Spleen (tissue), 11 donors: Measurements from ENCODE around the gene PITRM1. TPM values are rescaled to one million over a fixed set of nuclear protein-coding genes. Genes with fewer than 3 reads are reported as not detected.

Experiments
- DNase-seq: peaks from one replicate; pipeline ENCODE4 v3.0.0-alpha.2; 2020
- H3K27ac ChIP-seq, 8 donors: fragments of 200-600 bp; sonication (generic) in 7 of 8; 1 replicate in 4 of 8; 2 replicates in 4 of 8; pipeline versions ENCODE4 v1.5.0 to v1.8.0; 2016 to 2021; ENCODE audit warnings: inconsistent platforms in 4 of 8, mild to moderate bottlenecking in 4 of 8, moderate library complexity in 1 of 8
- H3K27me3 ChIP-seq, 7 donors: fragments of 200-600 bp; sonication (generic) in 6 of 7; replicated peaks in 1 of 7; 1 replicate in 4 of 7; 2 replicates in 3 of 7; pipeline versions ENCODE4 v1.5.0 to v1.8.0; 2016 to 2021; ENCODE audit warnings: inconsistent platforms in 3 of 7, mild to moderate bottlenecking in 1 of 7
- H3K36me3 ChIP-seq, 6 donors: fragments of 200-600 bp; sonication (generic) in 5 of 6; 1 replicate in 4 of 6; 2 replicates in 2 of 6; pipeline versions ENCODE4 v1.5.0 to v1.8.0; 2016 to 2021; ENCODE audit warnings: inconsistent platforms in 2 of 6
- H3K4me1 ChIP-seq, 6 donors: fragments of 200-600 bp; sonication (generic) in 5 of 6; 1 replicate in 3 of 6; 2 replicates in 3 of 6; pipeline versions ENCODE4 v1.5.0 to v1.8.0; 2016 to 2021; ENCODE audit warnings: inconsistent platforms in 3 of 6
- H3K4me3 ChIP-seq, 8 donors: fragments of 200-600 bp; sonication (generic) in 7 of 8; 1 replicate in 4 of 8; 2 replicates in 4 of 8; pipeline versions ENCODE4 v1.5.0 to v1.8.0; 2016 to 2021; ENCODE audit warnings: inconsistent platforms in 4 of 8, mild to moderate bottlenecking in 4 of 8, moderate library complexity in 2 of 8
- H3K9me3 ChIP-seq, 8 donors: fragments of 200-600 bp; sonication (generic) in 7 of 8; 1 replicate in 4 of 8; 2 replicates in 4 of 8; pipeline versions ENCODE4 v1.5.0 to v1.8.0; 2016 to 2021; ENCODE audit warnings: inconsistent platforms in 4 of 8
- CTCF ChIP-seq, 11 experiments: fragments of 200-600 bp in 7 of 11; fragments of 450-650 bp in 4 of 11; sonication (generic) in 4 of 11; IDR thresholded peaks in 8 of 11; conservative IDR thresholded peaks in 3 of 11; 1 replicate in 7 of 11; 2 replicates in 4 of 11; pipeline versions ENCODE4 v1.4.0 to v1.8.0; 2016 to 2021; ENCODE audit warnings: antibody characterized with exemption in 11 of 11, inconsistent platforms in 4 of 11, mild to moderate bottlenecking in 1 of 11
- POLR2A ChIP-seq, 3 donors: fragments of 450-650 bp; IDR thresholded peaks; one replicate each; pipeline ENCODE4 v1.5.1; 2017; ENCODE audit warnings: antibody characterized with exemption in 3 of 3, mild to moderate bottlenecking in 1 of 3
- POLR2AphosphoS5 ChIP-seq, 3 donors: sonication (generic); formaldehyde crosslinking; IDR thresholded peaks; one replicate each; pipeline ENCODE4 v1.5.1; 2017; ENCODE audit warnings: antibody characterized with exemption in 3 of 3
- WGBS, 5 donors: extraction: QIAGEN DNeasy Blood & Tissue Kit in 3 of 5; methylation state at CpG; one replicate each; pipeline versions ENCODE4 v1.1.5 to v1.1.7; 2013 to 2018; 5-methylcytosine and 5-hydroxymethylcytosine counted together
- intact Hi-C: fragments of 100-400 bp; cut with DNase I; formaldehyde crosslinking; loops from one replicate; pipeline ENCODE4 v1.15.0; 2023; ENCODE audit warnings: low total_unique reads
- polyA plus RNA-seq, 3 donors: library from polyadenylated mRNA; stranded (reverse); fragments of 200-250 nt; gene quantifications; one replicate each; pipeline ENCODE4 v1.2.1, GENCODE V29; 2013
- total RNA-seq, 7 donors: library from RNA; depleted of rRNA in 3 of 7; stranded (reverse); fragments of >200 nt in 3 of 7; fragmentation: NEBNext Ultra II Directional in 4 of 7; extraction: Animal tissue kit (Norgen Biotek cat#: 25700) in 4 of 7; gene quantifications; one replicate each; pipeline versions ENCODE4 v1.1.0 to v1.2.1, GENCODE V29; 2016 to 2021
- donor health status: healthy with polysubstance abuse.
- donor health status: DM: no; HTN: no; CAD: no; lungs with moderate emphysema.
- donor health status: DM: no; HTN: no; CAD: no.
- donor health status: Bipolar disorder and iron deficiency.
- donor health status: healthy.
- donor health status: DM: no; HTN: no; CAD: no.
- donor health status: DM: yes; HTN: yes; CAD: no.

Gene PITRM1
- total and polyA plus RNA-seq, 10 donors = 38.5 to 63.2 (median 52.0) TPM

DNA sequence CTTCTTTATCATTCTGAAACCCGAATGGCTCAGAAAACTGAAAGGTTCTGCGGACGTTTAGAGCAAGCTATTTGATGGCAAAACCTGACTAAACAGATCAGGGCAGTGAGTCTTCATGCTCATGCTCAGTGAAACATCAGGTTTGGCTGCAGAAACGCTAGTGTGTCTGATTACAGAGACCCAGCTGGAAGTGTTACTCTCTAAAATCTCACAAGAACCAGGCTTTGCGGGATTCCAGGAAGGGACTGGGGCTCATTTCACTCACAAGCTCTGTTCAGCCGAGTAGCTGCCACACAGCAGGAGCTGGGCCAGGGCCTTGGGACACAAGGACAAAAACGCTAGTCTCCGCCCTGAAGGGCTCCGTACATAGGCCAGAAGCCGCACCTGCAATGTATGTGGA lies 2.9 kb downstream of the PITRM1 start:
- no peak overlapping the region for H3K4me3 ChIP-seq
- peaks cover 5 to 33% (median 21%) of the 10 kb centered on the region in 6 donors for H3K4me1 ChIP-seq
- 83 to 94% (median 90%) methylated on average over 10 of the region's 10 CpGs for WGBS, 5 donors
- peak; percentile 72 for DNase-seq
- intact Hi-C loops = no loop called here
- H3K27ac ChIP-seq = no peak overlapping the region
- no peaks in the 10 kb centered on the region for H3K9me3 ChIP-seq
- TF ChIP-seq POLR2A (IDR thresholded peaks at IDR 0.05) (no peak), POLR2AphosphoS5 (IDR thresholded peaks at IDR 0.05) (no peak), CTCF (IDR thresholded peaks at IDR 0.05 in 8 of 11, conservative IDR thresholded peaks at IDR 0.05 in 3 of 11) (no peak)
- peaks cover 0 to 58% (median 50%) of the 10 kb centered on the region in 6 donors for H3K36me3 ChIP-seq
- no peaks in the 10 kb centered on the region for H3K27me3 ChIP-seq

- Histone ChIP-seq H3K36me3 (peaks cover 0 to 62% (median 54%) of the 10 kb centered on the region in 6 donors), H3K4me3 (no peak overlapping the region)
These were observed 3.3 kb downstream of the PITRM1 start for GRCh38 chr10:3169271-3169670.

DNA sequence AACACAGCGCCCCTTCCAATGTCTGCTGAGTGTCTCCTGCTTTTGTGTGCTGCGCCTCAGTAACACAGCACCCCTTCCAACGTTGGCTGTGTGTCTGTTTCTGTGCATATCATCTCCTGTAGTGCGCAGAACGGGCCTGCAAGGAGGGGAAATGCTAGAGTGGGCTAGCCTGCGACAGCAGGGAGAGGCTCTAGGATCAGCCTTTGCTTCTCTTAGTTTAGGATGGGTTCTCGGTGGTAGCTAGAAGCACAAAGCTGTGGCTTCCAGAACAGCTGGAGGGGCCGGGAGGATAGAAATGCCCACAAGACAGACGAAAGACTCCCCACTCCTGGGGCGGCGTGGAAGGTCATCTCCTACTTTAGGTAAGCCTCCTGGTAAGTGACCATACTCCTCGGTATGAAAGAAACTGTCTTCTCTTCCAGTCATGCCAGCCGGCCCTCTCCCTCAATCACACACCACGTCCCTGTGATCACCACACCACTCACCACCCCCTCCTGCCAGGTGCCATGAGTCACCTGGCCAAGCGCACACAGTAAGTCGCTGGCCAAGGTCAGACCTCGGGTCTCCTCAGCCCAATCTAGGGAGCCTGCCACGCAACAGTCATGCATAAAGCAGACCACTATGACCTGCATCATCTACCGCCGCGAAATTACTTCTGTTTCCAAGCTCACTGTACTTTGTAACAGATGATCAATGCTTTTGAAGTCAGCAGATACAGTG lies 4.8 kb downstream of the PITRM1 start:
- WGBS, 5 donors = 90 to 97% (median 94%) methylated on average over 19 to 21 of the region's 21 CpGs
- H3K4me3 ChIP-seq = no peak overlapping the region
- H3K27ac ChIP-seq = no peak overlapping the region
- H3K27me3 ChIP-seq = no peaks in the 10 kb centered on the region
- DNase-seq = no peak
- no peak for TF ChIP-seq CTCF (IDR thresholded peaks at IDR 0.05 in 8 of 11, conservative IDR thresholded peaks at IDR 0.05 in 3 of 11)
- peaks cover 5 to 77% (median 69%) of the 10 kb centered on the region in 6 donors for H3K36me3 ChIP-seq
- H3K4me1 ChIP-seq = peaks cover 5 to 22% (median 12%) of the 10 kb centered on the region in 6 donors
- intact Hi-C loops = no loop called here
- no peaks in the 10 kb centered on the region for H3K9me3 ChIP-seq

More at GRCh38 chr10:3169271-3169670, 3.3 kb downstream of the PITRM1 start:
- Histone ChIP-seq H3K27ac (no peak overlapping the region), H3K4me1 (peaks cover 5 to 33% (median 21%) of the 10 kb centered on the region in 6 donors), H3K27me3 (no peaks in the 10 kb centered on the region), H3K9me3 (no peaks in the 10 kb centered on the region)
- intact Hi-C loops = no loop called here
- TF ChIP-seq POLR2AphosphoS5 (IDR thresholded peaks at IDR 0.05) (no peak), POLR2A (IDR thresholded peaks at IDR 0.05) (no peak), CTCF (IDR thresholded peaks at IDR 0.05 in 8 of 11, conservative IDR thresholded peaks at IDR 0.05 in 3 of 11) (no peak)
- DNase-seq = no peak
- WGBS, 5 donors = 90 to 95% (median 94%) methylated on average over 10 of the region's 10 CpGs

DNA sequence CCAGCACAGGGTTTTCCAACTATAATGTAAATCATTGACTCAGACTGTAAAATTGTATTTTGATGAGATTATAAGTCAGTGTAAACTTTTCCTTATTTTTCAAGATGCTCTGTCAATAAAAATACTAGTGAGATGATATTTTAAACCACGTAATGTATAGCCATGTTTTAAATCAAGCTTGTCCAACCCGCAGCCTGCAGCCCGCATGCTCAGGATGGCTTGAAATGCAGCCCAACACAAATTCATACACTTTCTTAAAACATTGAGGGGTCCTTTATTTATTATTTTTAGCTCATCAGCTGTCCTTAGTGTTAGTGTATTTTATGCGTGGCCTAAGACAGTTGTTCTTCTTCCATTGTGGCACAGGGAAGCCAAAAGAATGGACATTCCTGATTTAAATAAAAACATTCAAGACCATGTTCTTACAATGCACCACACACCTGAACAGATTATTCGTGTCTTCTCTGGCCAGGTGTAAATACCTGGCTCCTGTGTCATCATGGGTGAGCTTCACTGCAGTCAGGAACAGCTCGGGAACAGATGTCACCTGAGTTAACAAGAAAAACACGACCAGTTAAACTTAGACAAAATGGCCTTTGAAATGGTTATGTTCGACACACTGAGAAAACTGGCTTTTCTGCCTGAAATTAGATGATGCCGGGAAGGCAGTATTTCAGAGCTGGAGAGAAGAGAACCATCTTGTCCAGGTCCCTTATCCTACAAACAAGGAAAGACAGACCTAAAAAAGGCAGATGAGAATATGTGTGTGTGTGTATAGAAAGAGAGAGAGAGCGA lies 5.9 kb downstream of the PITRM1 start:
- peaks cover 5 to 88% (median 79%) of the 10 kb centered on the region in 6 donors for H3K36me3 ChIP-seq
- H3K9me3 ChIP-seq = no peaks in the 10 kb centered on the region
- no peak overlapping the region for H3K4me3 ChIP-seq
- H3K27ac ChIP-seq = no peak overlapping the region
- peaks cover 5 to 16% (median 8%) of the 10 kb centered on the region in 6 donors for H3K4me1 ChIP-seq
- intact Hi-C loops = no loop called here
- no peak for TF ChIP-seq CTCF (IDR thresholded peaks at IDR 0.05 in 8 of 11, conservative IDR thresholded peaks at IDR 0.05 in 3 of 11)
- TF ChIP-seq POLR2AphosphoS5 (IDR thresholded peaks at IDR 0.05) = no peak
- no peak for TF ChIP-seq POLR2A (IDR thresholded peaks at IDR 0.05)
- WGBS, 5 donors = 88 to 98% (median 97%) methylated on average over 10 of the region's 10 CpGs
- no peak for DNase-seq
- no peaks in the 10 kb centered on the region for H3K27me3 ChIP-seq
